WERI-Rb-1 (cell line): ENCODE results near the gene MX2.

Experiments used
- DNase-seq: peaks from one replicate; pipeline ENCODE4 v3.0.0-alpha.2; 2020
- H3K27ac ChIP-seq: fragments of 250-450 bp; sonication (Bioruptor Pico); 2 replicates; pipeline ENCODE4 v1.5.1; 2020; ENCODE audit warnings: mild to moderate bottlenecking, moderate library complexity
- H3K27me3 ChIP-seq: fragments of 250-450 bp; sonication (Bioruptor Pico); 2 replicates; pipeline ENCODE4 v1.5.1; 2021; ENCODE audit warnings: mild to moderate bottlenecking, low read depth, moderate library complexity; ENCODE audit not compliant: insufficient read depth, severe bottlenecking
- H3K36me3 ChIP-seq: fragments of 250-450 bp; sonication (Bioruptor Pico); 2 replicates; pipeline ENCODE4 v1.5.1; 2020; ENCODE audit warnings: mild to moderate bottlenecking, moderate library complexity
- H3K4me3 ChIP-seq: 2 replicates; pipeline ENCODE4 v1.5.1; 2011; ENCODE audit warnings: low read depth, mild to moderate bottlenecking, control low read depth, low read length
- H3K9me3 ChIP-seq: fragments of 250-450 bp; sonication (Bioruptor Pico); 2 replicates; pipeline ENCODE4 v1.5.1; 2021; ENCODE audit warnings: mild to moderate bottlenecking, moderate library complexity; ENCODE audit not compliant: severe bottlenecking
- TF ChIP-seq, protein P1 (sequence below): IDR thresholded peaks from 2 replicates; pipeline ENCODE4 v1.5.1; 2011; ENCODE audit warnings: low read depth, mild to moderate bottlenecking, control low read depth, inconsistent platforms, low read length

The MX2 gene

DNA sequence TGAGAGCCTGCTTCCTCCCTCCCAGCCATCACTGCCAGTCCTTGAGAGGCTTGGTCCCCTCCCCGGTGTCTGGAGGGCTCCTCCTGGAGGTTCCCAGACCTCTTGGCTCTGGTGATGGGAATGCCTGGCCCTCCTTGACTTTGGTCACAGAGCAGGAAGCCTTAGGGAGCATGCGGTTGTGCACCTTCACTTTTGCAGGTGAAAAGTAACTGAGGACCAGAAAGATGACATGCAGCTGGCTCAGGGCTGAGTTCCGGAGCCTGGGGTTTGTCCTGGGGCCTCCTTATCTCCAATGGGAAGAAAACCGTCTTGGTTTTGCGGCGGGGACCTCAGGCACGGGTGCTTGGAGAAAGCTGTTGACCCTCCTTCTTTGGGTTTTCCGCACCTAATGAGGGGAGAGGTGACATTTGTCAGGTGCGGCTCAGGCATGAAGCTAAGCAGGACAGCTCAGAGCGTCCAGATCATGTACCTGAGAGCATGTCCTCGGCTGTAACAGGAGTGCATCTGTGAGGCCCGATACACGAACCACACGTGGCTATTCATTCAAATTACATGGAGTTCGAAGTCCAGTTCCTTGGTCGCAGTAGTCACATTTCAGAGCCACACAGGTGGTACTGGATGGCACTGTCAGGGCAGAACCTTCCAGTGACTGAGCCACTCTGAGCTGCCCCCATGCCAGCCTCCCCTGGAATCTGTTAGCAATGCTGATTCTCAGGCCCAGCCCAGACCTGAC is 608 bp upstream of the MX2 start:
- Histone ChIP-seq H3K4me3 (no peak overlapping the region), H3K27me3 (no peaks in the 10 kb centered on the region), H3K9me3 (no peaks in the 10 kb centered on the region), H3K36me3 (no peaks in the 10 kb centered on the region), H3K27ac (no peak overlapping the region)
- DNase-seq = no peak
- TF ChIP-seq, protein P1, sequence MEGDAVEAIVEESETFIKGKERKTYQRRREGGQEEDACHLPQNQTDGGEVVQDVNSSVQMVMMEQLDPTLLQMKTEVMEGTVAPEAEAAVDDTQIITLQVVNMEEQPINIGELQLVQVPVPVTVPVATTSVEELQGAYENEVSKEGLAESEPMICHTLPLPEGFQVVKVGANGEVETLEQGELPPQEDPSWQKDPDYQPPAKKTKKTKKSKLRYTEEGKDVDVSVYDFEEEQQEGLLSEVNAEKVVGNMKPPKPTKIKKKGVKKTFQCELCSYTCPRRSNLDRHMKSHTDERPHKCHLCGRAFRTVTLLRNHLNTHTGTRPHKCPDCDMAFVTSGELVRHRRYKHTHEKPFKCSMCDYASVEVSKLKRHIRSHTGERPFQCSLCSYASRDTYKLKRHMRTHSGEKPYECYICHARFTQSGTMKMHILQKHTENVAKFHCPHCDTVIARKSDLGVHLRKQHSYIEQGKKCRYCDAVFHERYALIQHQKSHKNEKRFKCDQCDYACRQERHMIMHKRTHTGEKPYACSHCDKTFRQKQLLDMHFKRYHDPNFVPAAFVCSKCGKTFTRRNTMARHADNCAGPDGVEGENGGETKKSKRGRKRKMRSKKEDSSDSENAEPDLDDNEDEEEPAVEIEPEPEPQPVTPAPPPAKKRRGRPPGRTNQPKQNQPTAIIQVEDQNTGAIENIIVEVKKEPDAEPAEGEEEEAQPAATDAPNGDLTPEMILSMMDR = no peak

DNA sequence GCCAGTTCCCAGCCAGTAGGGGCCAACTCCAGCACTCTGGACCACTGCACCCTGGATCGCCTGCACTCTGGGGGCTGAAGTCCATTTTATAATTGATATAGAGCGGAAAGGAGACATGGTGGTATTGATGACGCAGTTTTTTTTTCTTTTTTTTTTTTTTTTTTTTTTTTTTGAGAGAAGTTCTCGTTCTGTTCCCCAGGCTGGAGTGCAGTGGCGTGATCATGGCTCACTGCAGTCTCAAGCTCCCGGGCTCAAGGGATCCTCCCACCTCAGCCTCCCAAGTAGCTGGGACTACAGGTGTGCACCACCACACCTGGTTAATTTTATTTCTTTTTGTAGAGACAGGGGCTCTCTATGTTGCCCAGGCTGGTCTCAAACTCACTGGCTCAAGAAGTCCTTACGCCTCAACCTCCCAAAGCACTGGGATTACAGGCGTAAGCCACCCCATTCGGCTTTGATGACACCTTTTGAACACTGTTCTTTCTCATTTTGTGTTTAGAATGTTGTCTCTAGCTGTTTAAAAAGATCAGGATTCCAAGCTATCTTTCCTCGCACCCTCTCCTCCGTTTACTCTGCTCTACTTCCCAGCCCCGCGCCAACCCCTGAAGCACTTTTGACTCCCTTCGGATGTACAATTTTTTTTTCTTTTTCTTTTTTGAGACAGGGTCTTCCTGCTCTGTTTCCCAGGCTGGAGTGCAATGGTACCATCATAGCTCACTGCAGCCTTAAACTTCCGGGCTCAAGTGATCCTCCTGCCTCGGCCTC is 960 bp downstream of the MX2 start:
- TF ChIP-seq, protein P1 = no peak
- Histone ChIP-seq H3K36me3 (no peaks in the 10 kb centered on the region), H3K4me3 (no peak overlapping the region), H3K27ac (no peak overlapping the region), H3K9me3 (no peaks in the 10 kb centered on the region), H3K27me3 (no peaks in the 10 kb centered on the region)
- no peak for DNase-seq

DNA sequence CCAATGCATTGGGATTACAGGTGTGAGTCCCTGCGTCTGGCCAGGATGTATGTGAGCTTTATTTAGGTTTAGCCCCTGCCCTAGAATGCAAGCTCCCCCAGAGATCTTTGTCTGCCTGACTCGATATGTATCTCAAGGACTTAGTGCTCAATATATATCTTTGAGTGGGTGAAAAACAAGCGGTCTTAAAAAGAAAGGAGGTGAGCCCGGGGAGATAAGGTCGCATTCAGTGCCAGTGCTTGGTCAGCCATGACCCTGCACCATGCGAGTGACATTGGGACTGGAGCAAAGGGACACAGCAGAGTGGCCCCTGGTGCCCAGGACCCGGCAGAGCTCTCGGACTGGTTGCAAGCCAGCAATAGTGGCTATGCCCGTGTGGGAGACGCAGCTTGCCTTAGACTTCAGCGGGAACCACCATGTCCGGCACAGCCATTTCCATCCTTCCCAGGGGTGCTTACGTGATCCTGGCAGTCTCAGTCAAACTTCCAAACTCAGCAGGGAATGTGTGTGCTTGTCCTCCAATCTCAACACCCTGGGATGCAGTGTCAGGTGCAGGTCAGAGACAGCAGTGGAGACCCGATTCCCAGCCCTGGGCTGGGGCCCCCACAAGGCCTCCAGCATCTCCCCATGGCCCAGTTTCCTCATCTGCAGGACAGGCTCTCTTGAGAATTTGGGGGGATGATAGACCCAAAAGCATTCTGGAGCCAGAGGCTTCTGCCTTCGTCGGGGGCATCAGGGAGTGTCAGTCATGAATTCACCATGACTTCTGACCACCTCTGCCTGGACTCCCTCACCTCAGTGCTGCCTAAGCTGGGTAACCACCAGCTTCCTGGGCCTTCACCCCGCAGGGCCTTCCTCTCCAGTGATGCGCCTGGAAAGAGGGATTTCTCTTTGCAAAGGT is 1.8 kb downstream of the MX2 start:
- H3K9me3 ChIP-seq = no peaks in the 10 kb centered on the region
- no peak overlapping the region for H3K4me3 ChIP-seq
- H3K36me3 ChIP-seq = no peaks in the 10 kb centered on the region
- no peak for DNase-seq
- TF ChIP-seq, protein P1 = no peak
- H3K27ac ChIP-seq = no peak overlapping the region
- no peaks in the 10 kb centered on the region for H3K27me3 ChIP-seq

DNA sequence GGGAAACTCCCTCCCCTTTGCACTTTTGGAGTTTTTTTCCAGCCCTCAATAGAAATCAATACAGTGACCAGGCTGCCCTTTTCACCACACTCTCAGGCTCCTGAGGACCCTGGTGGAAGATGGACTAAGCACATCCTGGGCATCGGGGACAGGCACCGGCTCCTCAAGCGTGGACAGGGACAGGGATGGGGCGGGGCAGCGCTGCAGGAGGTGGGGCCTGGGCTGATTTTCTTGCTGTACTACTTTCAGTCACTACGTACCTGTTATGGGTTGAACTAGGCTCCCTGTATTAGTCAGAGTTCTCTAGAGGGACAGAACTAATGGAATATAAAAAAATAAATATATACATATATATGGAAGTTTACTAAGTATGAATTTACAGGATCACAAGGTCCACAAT is 2.5 kb downstream of the MX2 start:
- no peak for DNase-seq
- H3K36me3 ChIP-seq = no peaks in the 10 kb centered on the region
- TF ChIP-seq, protein P1 = no peak
- no peak overlapping the region for H3K4me3 ChIP-seq
- no peaks in the 10 kb centered on the region for H3K9me3 ChIP-seq
- H3K27me3 ChIP-seq = no peaks in the 10 kb centered on the region
- H3K27ac ChIP-seq = no peak overlapping the region

DNA sequence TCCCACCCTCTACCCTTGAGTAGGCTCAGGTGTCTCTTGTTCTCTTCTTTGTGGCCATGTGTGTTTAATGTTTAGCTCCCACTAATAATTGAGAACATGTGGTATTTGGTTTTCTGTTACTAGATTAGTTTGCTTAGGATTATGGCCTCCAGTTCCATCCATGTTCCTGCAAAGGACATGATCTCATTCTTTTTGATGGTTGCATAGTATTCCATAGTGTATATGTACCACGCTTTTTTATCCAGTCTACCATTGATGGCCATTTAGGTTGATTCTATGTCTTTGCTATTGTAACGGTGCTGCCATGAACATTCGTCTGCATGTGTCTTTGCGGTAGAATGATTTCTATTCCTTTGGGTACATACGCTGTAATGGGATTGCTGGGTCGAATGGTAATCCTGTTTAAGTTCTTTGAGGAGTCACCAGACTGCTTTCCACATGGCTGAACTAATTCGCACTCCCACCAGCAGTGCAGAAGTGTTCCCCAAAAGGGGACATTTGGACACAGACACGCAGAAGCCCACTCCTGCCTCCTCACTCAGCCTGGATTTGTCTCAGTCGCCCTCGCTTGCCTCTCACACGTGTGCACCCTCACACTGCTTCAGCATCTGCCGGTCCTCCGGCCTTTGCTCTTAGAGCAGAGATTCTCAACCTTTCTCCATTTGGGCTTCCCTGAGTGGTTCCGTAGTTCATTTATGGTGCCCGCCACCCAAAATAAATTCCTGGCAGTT is 3.7 kb downstream of the MX2 start:
- no peaks in the 10 kb centered on the region for H3K9me3 ChIP-seq

More for the DNA sequence above, 3.7 kb downstream of the MX2 start:
- TF ChIP-seq, protein P1 = no peak
- no peaks in the 10 kb centered on the region for H3K36me3 ChIP-seq
- H3K27ac ChIP-seq = no peak overlapping the region
- no peaks in the 10 kb centered on the region for H3K27me3 ChIP-seq
- no peak overlapping the region for H3K4me3 ChIP-seq
- DNase-seq = no peak
